Right ventricle myocardium superior (tissue), 1 donor: ENCODE results near the gene SYTL5. TPM values are rescaled to one million over a fixed set of nuclear protein-coding genes. Genes with fewer than 3 reads are reported as not detected.

Source experiments
- ATAC-seq: fragments of 200-7000 bp; cut with Tn5 transposase; one replicate; pipeline ENCODE4 v1.9.1; 2020; ENCODE audit warnings: mild to moderate bottlenecking; ENCODE audit not compliant: poor library complexity
- DNase-seq: peaks from one replicate; pipeline ENCODE4 v3.0.0-alpha.2; 2020
- intact Hi-C: fragments of 100-400 bp; cut with DNase I; formaldehyde crosslinking; loops from one replicate; pipeline ENCODE4 v1.11.2; 2022
- total RNA-seq: library from RNA; stranded (reverse); fragmentation: NEBNext Ultra II Directional; extraction: Animal tissue kit (Norgen Biotek cat#: 25700); gene quantifications from one replicate; pipeline ENCODE4 v1.2.1, GENCODE V29; 2021
- donor health status: DM: no; HTN: yes; CAD: no; lungs with severe emphysema.

Gene SYTL5
- total RNA-seq, 1 donor from 2014 or later = not detected

GRCh38 chrX:38081909-38082308, 75.6 kb downstream of the SYTL5 start:
- DNase-seq = no peak
- no peak for ATAC-seq
- intact Hi-C loops = no loop called here

GRCh38 chrX:38082309-38082708, 76.0 kb downstream of the SYTL5 start:
- intact Hi-C loops = no loop called here
- ATAC-seq = no peak

GRCh38 chrX:38085813-38086212, 79.5 kb downstream of the SYTL5 start:
- DNase-seq = no peak
- intact Hi-C loops = no loop called here
- no peak for ATAC-seq

More at GRCh38 chrX:38082309-38082708, 76.0 kb downstream of the SYTL5 start:
- no peak for DNase-seq

DNA sequence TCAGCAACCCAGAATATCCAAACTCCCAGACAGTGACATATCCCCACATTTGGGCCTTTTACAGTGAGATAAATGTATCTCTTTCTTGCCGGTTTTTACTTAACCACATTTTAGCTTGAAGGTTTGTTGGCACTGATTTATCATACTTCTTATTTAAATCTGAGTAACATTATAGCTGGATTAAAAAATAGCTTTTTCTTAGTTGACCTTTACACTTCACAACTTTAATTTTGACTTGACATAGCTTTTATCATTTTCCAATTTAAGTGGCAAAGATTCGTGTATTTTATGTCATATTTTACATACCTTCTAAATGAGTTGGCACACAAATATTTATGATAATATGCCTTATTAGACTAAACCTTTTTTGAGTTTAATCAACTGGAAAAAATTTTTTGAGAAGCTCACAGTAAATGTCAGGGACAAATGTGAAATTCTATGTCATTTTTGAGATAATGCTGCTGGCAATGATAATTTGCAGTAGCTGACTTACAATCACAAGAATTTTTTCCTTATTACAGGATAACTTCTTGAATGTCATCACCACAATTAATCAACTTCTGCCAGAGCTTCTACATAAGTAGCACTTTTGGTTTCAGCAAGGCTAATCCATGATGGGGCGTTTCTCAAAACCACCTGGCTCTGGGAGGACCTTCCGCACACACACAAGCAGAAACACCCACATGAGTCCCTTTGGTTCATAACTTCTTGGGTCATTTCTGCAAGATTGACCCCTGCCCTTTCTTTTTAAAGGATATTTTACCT, 80.3 kb downstream of the SYTL5 start:
- intact Hi-C loops = no loop called here
- ATAC-seq = no peak
- DNase-seq = no peak

GRCh38 chrX:38087594-38087993, 81.2 kb downstream of the SYTL5 start:
- ATAC-seq = no peak

GRCh38 chrX:38089173-38089982, 83.0 kb downstream of the SYTL5 start:
- DNase-seq = no peak
- no peak for ATAC-seq
- intact Hi-C loops = no loop called here

More at GRCh38 chrX:38087594-38087993, 81.2 kb downstream of the SYTL5 start:
- intact Hi-C loops = no loop called here
- DNase-seq = no peak

GRCh38 chrX:38095971-38096529, 89.7 kb downstream of the SYTL5 start:
- DNase-seq = no peak
- no peak for ATAC-seq
- intact Hi-C loops = no loop called here

GRCh38 chrX:38099688-38100087, 93.3 kb downstream of the SYTL5 start:
- DNase-seq = no peak
- intact Hi-C loops = no loop called here
- ATAC-seq = no peak

- intact Hi-C loops = no loop called here
- DNase-seq (no peak), ATAC-seq (no peak)
Measured at GRCh38 chrX:38102240-38102639, 95.9 kb downstream of the SYTL5 start.

DNA sequence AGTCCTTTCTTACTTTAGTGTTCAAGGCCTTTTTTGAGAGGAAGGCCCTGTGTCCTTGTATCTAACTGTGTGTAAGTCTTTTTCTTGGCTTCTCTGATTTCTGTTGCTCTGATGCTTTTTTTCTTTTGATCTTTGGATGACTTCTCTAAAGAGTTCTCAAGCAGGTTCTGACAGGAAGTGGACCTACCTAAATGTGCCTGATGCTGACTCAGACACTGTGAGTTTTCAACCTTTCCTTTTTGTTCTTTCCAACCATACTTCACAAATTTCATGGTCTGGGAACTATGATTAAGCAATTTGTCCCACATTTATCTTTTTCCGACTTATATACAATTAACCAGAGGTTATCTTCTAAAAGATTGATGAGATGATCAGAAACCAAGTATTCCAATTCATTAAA, 96.5 kb downstream of the SYTL5 start:
- DNase-seq = no peak
- ATAC-seq = no peak
- intact Hi-C loops = no loop called here

- DNase-seq (no peak), ATAC-seq (no peak)
- intact Hi-C loops = no loop called here
Measured at GRCh38 chrX:38103857-38104812, 97.8 kb downstream of the SYTL5 start.

GRCh38 chrX:38105216-38105725, 98.9 kb downstream of the SYTL5 start:
- intact Hi-C loops = no loop called here
- DNase-seq (no peak), ATAC-seq (no peak)

GRCh38 chrX:38106991-38107655, 100.8 kb downstream of the SYTL5 start:
- DNase-seq = no peak
- ATAC-seq = no peak
- intact Hi-C loops = no loop called here

DNA sequence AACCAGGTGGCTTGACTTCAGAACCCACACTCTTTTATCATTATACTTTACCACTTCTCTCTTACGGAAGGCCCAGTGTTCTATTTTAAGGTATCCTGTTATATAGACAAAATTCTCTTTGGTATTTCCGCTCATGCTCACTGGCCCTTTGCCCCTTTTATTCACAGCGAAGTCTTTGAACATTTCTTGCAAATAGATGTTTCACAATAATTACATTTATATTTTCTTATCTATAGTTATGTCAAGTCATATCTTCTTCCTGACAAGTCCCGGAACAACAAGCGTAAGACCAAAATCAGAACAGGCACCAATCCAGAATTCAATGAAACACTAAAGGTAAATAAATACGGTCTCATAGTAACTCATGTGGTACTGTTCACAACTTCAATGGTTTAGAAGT, 102.0 kb downstream of the SYTL5 start:
- intact Hi-C loops = no loop called here
- DNase-seq (no peak), ATAC-seq (no peak)

- no peak for DNase-seq
- no peak for ATAC-seq
- intact Hi-C loops = no loop called here
Measured at GRCh38 chrX:38109042-38109898, 102.9 kb downstream of the SYTL5 start.

DNA sequence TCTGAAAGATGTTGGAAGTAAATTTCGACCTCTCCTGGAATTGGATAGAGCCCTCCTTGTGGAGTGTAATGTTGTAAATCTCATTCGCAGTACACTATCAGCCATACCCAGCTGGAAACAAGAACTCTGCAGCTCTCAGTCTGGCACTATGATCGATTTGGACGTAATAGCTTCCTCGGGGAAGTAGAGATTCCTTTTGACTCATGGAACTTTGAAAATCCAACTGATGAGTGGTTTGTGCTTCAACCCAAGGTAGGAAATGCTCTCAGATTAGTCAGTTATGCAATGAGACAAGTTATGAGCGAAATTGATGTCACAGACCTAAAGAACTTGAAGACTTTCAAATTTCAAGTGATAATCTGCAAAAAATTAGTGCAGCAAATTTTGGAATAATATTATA, 103.9 kb downstream of the SYTL5 start:
- DNase-seq (no peak), ATAC-seq (no peak)
- intact Hi-C loops = no loop called here

GRCh38 chrX:38111196-38111595, 104.8 kb downstream of the SYTL5 start:
- intact Hi-C loops = no loop called here
- DNase-seq = no peak
- ATAC-seq = no peak
